HCT116 (cell line): ENCODE measurements around the gene FIBP. TPM values are rescaled to one million over a fixed set of nuclear protein-coding genes. Genes with fewer than 3 reads are reported as not detected.

Experiments used
- ATAC-seq: fragments of 200-7000 bp; cut with Tn5 transposase; 2 replicates; pipeline ENCODE4 v1.9.1; 2020; ENCODE audit warnings: mild to moderate bottlenecking, moderate library complexity
- BruUV-seq: library from RNA; stranded (reverse); fragments of 400-500 nt; replicated peaks from 2 replicates; lab custom pipeline; 2021; lab: Mats Ljungman, UMichigan
- CTCF ChIA-PET: fragments of 300-600 bp; sonication (Branson Sonifier 250); formaldehyde crosslinking; loops from one replicate; lab custom pipeline; 2021; ENCODE audit warnings: antibody characterized with exemption; lab: Charles Lee
- POLR2A ChIA-PET: fragments of 300-600, 350-600 bp; sonication (Branson Sonifier 250); formaldehyde crosslinking; loops from one replicate; lab custom pipeline; 2021; ENCODE audit warnings: antibody characterized with exemption; lab: Charles Lee
- RAD21 ChIA-PET, 2 experiments: fragments of 300-600 bp; sonication (Branson Sonifier 250); formaldehyde crosslinking; loops; one replicate each; lab custom pipeline; 2023; ENCODE audit warnings: low total read pairs in 2 of 2; ENCODE audit not compliant: uncharacterized antibody in 2 of 2, unreplicated experiment in 2 of 2, low non-redundant PET in 1 of 2; lab: Charles Lee
- DNase-seq: peaks from one replicate; pipeline ENCODE4 v3.0.0-alpha.2; 2010; ENCODE audit warnings: low read depth, low spot score
- H2AFZ ChIP-seq: fragments of 200-600 bp; shearing (Covaris generic), sonication (generic); 2 replicates; pipeline ENCODE4 v1.6.1; 2017; ENCODE audit warnings: low read depth, mixed run types, mixed read lengths, antibody characterized with exemption, low read length; ENCODE audit not compliant: poor library complexity, severe bottlenecking
- H3K27ac ChIP-seq: 2 replicates; pipeline ENCODE4 v1.5.1; 2012; ENCODE audit warnings: low read depth, low read length
- H3K27me3 ChIP-seq: fragments of 200-600 bp; sonication (generic); 2 replicates; pipeline ENCODE4 v1.6.1; 2016; ENCODE audit warnings: mixed run types, low read length, mixed read lengths; ENCODE audit not compliant: insufficient read depth
- H3K36me3 ChIP-seq, 2 experiments: fragments of 200-500 bp in 1 of 2; fragments of 200-600 bp in 1 of 2; sonication (Bioruptor generic) in 1 of 2; sonication (generic) in 1 of 2; 2 replicates each; pipeline versions ENCODE4 v1.5.1 to v1.6.1; 2014 to 2016; ENCODE audit warnings: low read length in 2 of 2, inconsistent platforms in 1 of 2, mixed read lengths in 1 of 2, mixed run types in 1 of 2; ENCODE audit not compliant: insufficient read depth in 2 of 2, control insufficient read depth in 1 of 2
- H3K4me1 ChIP-seq, 2 experiments: fragments of 200-600 bp in 1 of 2; sonication (generic) in 1 of 2; 2 replicates each; pipeline versions ENCODE4 v1.5.1 to v1.6.1; 2012 to 2017; ENCODE audit warnings: low read length in 2 of 2, inconsistent platforms in 1 of 2, mild to moderate bottlenecking in 1 of 2, mixed read lengths in 1 of 2, mixed run types in 1 of 2, moderate library complexity in 1 of 2; ENCODE audit not compliant: insufficient read depth in 2 of 2, control insufficient read depth in 1 of 2
- H3K4me2 ChIP-seq: fragments of 200-600 bp; sonication (generic); 2 replicates; pipeline ENCODE4 v1.6.1; 2017; ENCODE audit warnings: mixed run types, low read length, mixed read lengths
- H3K4me3 ChIP-seq, 2 experiments: fragments of 200-600 bp in 1 of 2; sonication (generic) in 1 of 2; replicated peaks in 1 of 2; 2 replicates each; pipeline ENCODE4 v1.5.1; 2011 to 2016; ENCODE audit warnings: low read length in 2 of 2, control low read depth in 1 of 2, low read depth in 1 of 2, mild to moderate bottlenecking in 1 of 2, mixed read lengths in 1 of 2, mixed run types in 1 of 2
- H3K79me2 ChIP-seq: fragments of 200-600 bp; sonication (generic); 2 replicates; pipeline ENCODE4 v1.6.1; 2017; ENCODE audit warnings: mild to moderate bottlenecking, mixed run types, low read length, moderate library complexity, mixed read lengths; ENCODE audit not compliant: insufficient read depth
- H3K9ac ChIP-seq: fragments of 200-600 bp; sonication (generic); 2 replicates; pipeline ENCODE4 v1.6.1; 2016; ENCODE audit warnings: low read length, mixed read lengths
- H3K9me2 ChIP-seq: fragments of 200-600 bp; sonication (generic), shearing (Covaris generic); 2 replicates; pipeline ENCODE4 v1.6.1; 2017; ENCODE audit warnings: mixed run types, mild to moderate bottlenecking, moderate library complexity; ENCODE audit not compliant: insufficient read depth
- H3K9me3 ChIP-seq, 2 experiments: fragments of 200-500 bp in 1 of 2; fragments of 200-600 bp in 1 of 2; sonication (Bioruptor generic) in 1 of 2; sonication (generic) in 1 of 2; 2 replicates each; pipeline ENCODE4 v1.6.1; 2014 to 2017; ENCODE audit warnings: low read length in 2 of 2, mixed read lengths in 2 of 2, inconsistent platforms in 1 of 2, low read depth in 1 of 2, mild to moderate bottlenecking in 1 of 2, mixed run types in 1 of 2, moderate library complexity in 1 of 2; ENCODE audit not compliant: control insufficient read depth in 1 of 2, insufficient read depth in 1 of 2
- H4K20me1 ChIP-seq: fragments of 200-600 bp; sonication (generic), shearing (Covaris generic); 2 replicates; pipeline ENCODE4 v1.6.1; 2017; ENCODE audit warnings: mixed run types, mild to moderate bottlenecking, moderate library complexity; ENCODE audit not compliant: insufficient read depth
- ATF3 ChIP-seq: IDR thresholded peaks from 2 replicates; pipeline ENCODE4 v1.6.1; 2012
- CBX3 ChIP-seq: IDR thresholded peaks from 2 replicates; pipeline ENCODE4 v1.6.1; 2012; ENCODE audit warnings: low read depth
- CEBPB ChIP-seq: IDR thresholded peaks from 2 replicates; pipeline ENCODE4 v1.6.1; 2012; ENCODE audit warnings: low read depth
- CTCF ChIP-seq, 3 experiments: fragments of 200-600 bp in 1 of 3; sonication (generic) in 1 of 3; IDR thresholded peaks in 2 of 3; conservative IDR thresholded peaks in 1 of 3; 2 replicates each; pipeline ENCODE4 v1.5.1; 2012 to 2017; ENCODE audit warnings: low read depth in 2 of 3, low read length in 2 of 3, antibody characterized with exemption in 1 of 3, borderline replicate concordance in 1 of 3, control low read depth in 1 of 3, mild to moderate bottlenecking in 1 of 3, mixed read lengths in 1 of 3, mixed run types in 1 of 3, moderate library complexity in 1 of 3; ENCODE audit not compliant: insufficient read depth in 1 of 3
- EGR1 ChIP-seq: IDR thresholded peaks from 2 replicates; pipeline ENCODE4 v1.6.1; 2012; ENCODE audit warnings: low read depth
- ELF1 ChIP-seq: IDR thresholded peaks from 2 replicates; pipeline ENCODE4 v1.6.1; 2012; ENCODE audit warnings: low read depth, borderline replicate concordance
- EZH2phosphoT487 ChIP-seq: fragments of 200-600 bp; IDR thresholded peaks from 2 replicates; pipeline ENCODE4 v1.6.1; 2018; ENCODE audit warnings: antibody characterized with exemption, borderline replicate concordance
- MAX ChIP-seq: IDR thresholded peaks from 2 replicates; pipeline ENCODE4 v1.6.1; 2012
- POLR2A ChIP-seq: IDR thresholded peaks from 2 replicates; pipeline ENCODE4 v1.7.0; 2011; ENCODE audit warnings: borderline replicate concordance; ENCODE audit not compliant: insufficient read depth, insufficient read length; ENCODE audit errors: extremely low read depth
- SIN3A ChIP-seq: IDR thresholded peaks from 2 replicates; pipeline ENCODE4 v1.6.1; 2012; ENCODE audit warnings: low read depth
- SRF ChIP-seq: IDR thresholded peaks from 2 replicates; pipeline ENCODE4 v1.6.1; 2012; ENCODE audit warnings: low read depth
- TCF7L2 ChIP-seq: IDR thresholded peaks from 2 replicates; pipeline ENCODE4 v1.7.0; 2011; ENCODE audit warnings: borderline replicate concordance, inconsistent platforms; ENCODE audit not compliant: insufficient read depth, insufficient read length; ENCODE audit errors: extremely low read depth
- YY1 ChIP-seq: IDR thresholded peaks from 2 replicates; pipeline ENCODE4 v1.6.1; 2011; ENCODE audit warnings: low read length, low read depth, moderate library complexity, mild to moderate bottlenecking; ENCODE audit not compliant: insufficient replicate concordance; ENCODE audit errors: extremely low read depth
- ZBTB33 ChIP-seq: IDR thresholded peaks from 2 replicates; pipeline ENCODE4 v1.6.1; 2011; ENCODE audit warnings: mild to moderate bottlenecking, low read length, moderate library complexity; ENCODE audit not compliant: insufficient replicate concordance; ENCODE audit errors: extremely low read depth
- ZFX ChIP-seq: fragments of 450-650 bp; IDR thresholded peaks from 2 replicates; pipeline ENCODE4 v1.6.1; 2017
- intact Hi-C: fragments of 100-400 bp; cut with micrococcal nuclease; formaldehyde crosslinking; loops from 2 replicates; pipeline ENCODE4 v1.10.0; 2022
- total RNA-seq: library from RNA; stranded (reverse); gene quantifications from one replicate; pipeline ENCODE4 v1.2.1, GENCODE V29; 2021; ENCODE audit not compliant: unreplicated experiment

The FIBP gene
- total RNA-seq, 1 experiment from 2014 or later, result 96.0 TPM

- no peaks in the 10 kb centered on the region for H3K79me2 ChIP-seq
- DNase-seq (no peak), ATAC-seq (peak; percentile 92)
- H3K4me3 ChIP-seq, result peak overlapping the region; percentile 8 to 41
- no TSS peak for BruUV-seq
- H3K4me2 ChIP-seq, result peak overlapping the region; percentile 76
- H3K27ac ChIP-seq, result no peak overlapping the region
- H4K20me1 ChIP-seq, result no peaks in the 10 kb centered on the region
- CTCF ChIA-PET, result interaction anchor here (1.0 to 1.3 kb wide), 2 partner anchors 48 to 120 kb away, joined by 3 to 6 read pairs; partner anchors contain the start of gene SF3B2
- H3K36me3 ChIP-seq, result no peaks in the 10 kb centered on the region
- POLR2A ChIA-PET, result interaction anchor here (1.2 to 2.9 kb wide), 2 partner anchors 17 to 43 kb away, joined by 3 to 7 read pairs; partner anchors contain the start of gene CCDC85B
- TF ChIP-seq CEBPB, result no peak
- no peak for TF ChIP-seq ZFX
- no peak for TF ChIP-seq EGR1
- TF ChIP-seq CTCF (IDR thresholded peaks at IDR 0.05 in 2 of 3, conservative IDR thresholded peaks at IDR 0.05 in 1 of 3; ENCODE audit: borderline replicate concordance in 1 of 3, insufficient read depth in 1 of 3, low read depth in 2 of 3, low read length in 2 of 3), result peak in 2 of 3 experiments; percentile 25 to 48; a peak in 4 of 6 replicates
- TF ChIP-seq TCF7L2, result no peak
- no peak for TF ChIP-seq EZH2phosphoT487
- TF ChIP-seq CBX3, result 0 out of 2 replicates have a peak, but pooled peaks have one; percentile 19
- TF ChIP-seq ELF1, result no peak
- TF ChIP-seq SIN3A, result no peak
- TF ChIP-seq YY1, result no peak
- no peak for TF ChIP-seq ATF3
- no peak; the same call in 1 of the 2 replicates for TF ChIP-seq MAX
- no peak for TF ChIP-seq ZBTB33
- no peak for TF ChIP-seq POLR2A
- no peak for TF ChIP-seq SRF
- no peaks in the 10 kb centered on the region for H3K9me3 ChIP-seq
- peaks cover 6 to 16% of the 10 kb centered on the region in 2 experiments; a peak in 3 of 4 replicates for H3K4me1 ChIP-seq
- no peaks in the 10 kb centered on the region for H3K27me3 ChIP-seq
- RAD21 ChIA-PET, result no interaction called here
- no peaks in the 10 kb centered on the region for H3K9me2 ChIP-seq
- intact Hi-C loops, result no loop called here
- peak overlapping the region; percentile 38; the same call in 1 of the 2 replicates for H3K9ac ChIP-seq
- peak overlapping the region; percentile 70 for H2AFZ ChIP-seq
Measured at GRCh38 chr11:65932558-65932919, 44.3 kb upstream of the FIBP start.
